B cell (primary cell): ENCODE results near the gene MDFI.

Experiments used
- CTCF ChIP-seq: fragments of 200-600 bp; IDR thresholded peaks from one replicate; pipeline ENCODE4 v1.8.0; 2022; ENCODE audit warnings: antibody characterized with exemption, mild to moderate bottlenecking
- EZH2 ChIP-seq: IDR thresholded peaks from 2 replicates; pipeline ENCODE4 v1.6.1; 2012; ENCODE audit warnings: borderline replicate concordance, low read depth, mild to moderate bottlenecking, moderate library complexity, low read length; ENCODE audit not compliant: insufficient read depth, poor library complexity, severe bottlenecking

GRCh38 chr6:41626917-41627316, 11.4 kb upstream of the MDFI start:
- TF ChIP-seq CTCF (no peak), EZH2 (no peak)
